AG09309 (cell line): ENCODE results near the gene ZDHHC7.

Experiments
- DNase-seq: peaks from one replicate; pipeline ENCODE4 v3.0.0-alpha.2; 2010; ENCODE audit warnings: low read depth
- H3K4me3 ChIP-seq: 2 replicates; pipeline ENCODE4 v1.5.1; 2011; ENCODE audit warnings: mild to moderate bottlenecking, low read depth, low read length, moderate library complexity; ENCODE audit not compliant: control insufficient read depth
- CTCF ChIP-seq: IDR thresholded peaks from 2 replicates; pipeline ENCODE4 v1.5.1; 2011; ENCODE audit warnings: mild to moderate bottlenecking, low read depth, low read length, inconsistent platforms; ENCODE audit not compliant: insufficient read depth, control insufficient read depth; ENCODE audit errors: missing control alignments

Gene ZDHHC7

DNA sequence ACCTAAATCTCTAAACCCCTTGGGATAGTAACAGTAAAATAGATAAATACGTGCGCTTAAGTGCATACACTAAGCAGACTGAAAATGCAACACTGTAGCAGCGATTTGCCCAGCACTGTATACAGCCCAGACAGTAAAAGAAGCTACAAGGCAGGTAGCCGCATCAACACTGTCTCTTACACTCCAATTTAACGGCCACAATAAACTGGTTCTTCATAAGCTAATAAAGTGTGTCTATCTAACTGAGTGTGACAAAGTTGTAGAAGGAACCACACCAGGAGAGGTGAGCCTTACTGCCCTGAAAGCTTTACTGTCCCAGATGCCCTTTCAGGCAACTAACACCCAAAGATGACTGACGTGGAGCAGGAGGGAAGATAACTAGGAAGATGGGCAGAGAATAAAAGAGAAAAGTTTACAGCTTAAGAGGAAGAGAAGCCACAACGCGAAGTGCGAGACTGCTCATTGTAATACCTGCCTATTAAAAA is 847 bp downstream of the ZDHHC7 start:
- TF ChIP-seq CTCF: no peak
- DNase-seq: no peak
- H3K4me3 ChIP-seq: peak overlapping the region; percentile 86

GRCh38 chr16:85008271-85008670 is 3.1 kb downstream of the ZDHHC7 start:
- no peak for TF ChIP-seq CTCF
- DNase-seq: no peak
- no peak overlapping the region for H3K4me3 ChIP-seq

DNA sequence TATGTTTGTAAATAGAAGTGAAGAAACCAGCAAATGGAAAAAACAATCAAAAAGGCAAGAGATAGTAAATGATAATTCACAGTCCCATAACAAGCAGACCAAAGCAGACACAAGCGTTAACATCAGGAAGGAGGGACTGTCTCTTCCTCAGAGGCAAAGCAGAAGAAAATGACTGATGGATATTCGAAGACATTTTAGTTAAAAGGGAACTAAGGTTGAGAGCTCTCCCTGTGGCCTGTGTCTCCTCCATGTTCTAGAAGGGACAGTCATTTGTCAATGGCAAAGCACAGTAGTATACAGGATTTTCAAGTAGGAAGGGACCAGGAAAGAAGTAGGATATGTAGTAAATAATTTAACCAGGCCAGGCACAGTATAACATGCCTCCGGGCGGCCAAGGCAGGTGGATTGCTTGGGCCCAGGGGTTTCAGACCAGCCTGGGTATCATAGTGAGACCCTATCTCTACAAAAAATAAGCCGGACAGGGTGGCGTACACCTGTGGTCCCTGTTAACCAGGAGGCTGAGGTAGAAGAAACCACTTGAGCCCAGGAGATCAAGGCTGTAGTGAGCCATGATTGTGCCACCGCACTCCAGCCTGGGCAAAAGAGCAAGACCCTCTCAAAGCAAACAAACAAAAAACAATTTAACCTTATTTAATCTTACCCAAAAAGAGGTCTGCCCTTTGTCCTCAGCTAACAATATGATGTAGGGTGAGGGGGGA is 3.7 kb downstream of the ZDHHC7 start:
- no peak for TF ChIP-seq CTCF
- DNase-seq: no peak
- no peak overlapping the region for H3K4me3 ChIP-seq

DNA sequence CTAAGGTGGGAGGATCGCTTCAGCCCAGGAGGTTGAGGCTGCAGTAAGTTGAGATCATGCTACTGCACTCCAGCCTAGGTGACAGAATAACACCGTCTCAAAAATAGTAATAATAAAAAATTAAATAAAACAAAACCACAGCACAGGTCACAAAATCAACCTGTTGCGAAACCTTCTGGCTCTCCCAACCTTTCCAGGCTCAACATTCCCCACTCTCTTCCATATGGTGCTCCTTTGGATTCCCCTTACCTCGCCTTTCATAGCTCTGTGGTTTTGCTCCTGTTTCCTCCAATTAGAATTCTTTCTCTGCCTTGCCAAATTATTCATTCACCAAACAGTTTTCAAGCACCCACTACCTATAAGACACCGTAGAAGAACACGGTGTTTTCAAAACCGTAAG is 4.7 kb downstream of the ZDHHC7 start:
- no peak overlapping the region for H3K4me3 ChIP-seq
- DNase-seq: no peak
- no peak for TF ChIP-seq CTCF

- TF ChIP-seq CTCF: no peak
- peak overlapping the region; percentile 10 for H3K4me3 ChIP-seq
- no peak for DNase-seq
These were observed 5.9 kb downstream of the ZDHHC7 start for GRCh38 chr16:85005285-85006069.

DNA sequence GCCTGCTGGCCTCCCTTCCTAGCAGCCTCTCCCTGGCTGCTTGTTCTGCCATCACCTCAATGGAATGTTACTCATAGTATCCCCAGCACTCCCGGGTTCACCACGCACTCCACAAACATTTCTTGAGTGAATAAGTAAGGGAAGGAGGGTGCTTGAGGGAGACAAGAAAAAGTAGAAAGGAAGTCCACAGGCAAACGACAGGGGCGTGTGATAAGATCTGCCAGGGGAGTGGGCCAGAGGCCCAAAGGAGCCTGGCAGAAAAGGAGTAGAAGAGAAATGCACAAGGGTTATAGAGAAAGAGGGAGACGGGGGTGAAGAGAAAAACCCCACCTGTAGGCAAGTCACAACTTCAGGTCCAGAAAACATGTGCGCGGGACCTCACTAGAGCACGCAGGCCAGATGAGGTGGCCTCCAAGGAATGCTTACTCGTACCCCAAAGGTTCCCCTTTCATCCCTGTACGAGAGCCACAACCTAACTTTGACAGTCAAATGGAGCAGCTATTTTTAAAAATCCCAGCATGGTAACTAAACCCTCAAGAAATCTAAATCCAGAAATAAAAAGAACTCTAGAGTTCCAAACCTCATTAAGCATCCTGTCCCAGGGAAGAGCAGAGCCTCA is 6.6 kb downstream of the ZDHHC7 start:
- peak; percentile 55 for DNase-seq
- H3K4me3 ChIP-seq: no peak overlapping the region; the same call in 1 of the 2 replicates
- TF ChIP-seq CTCF: no peak
